ENCODE measurements around the gene PCSK6. TPM values are rescaled to one million over a fixed set of nuclear protein-coding genes. Genes with fewer than 3 reads are reported as not detected.
A peak's percentile ranks its signal among the peaks of the same experiment; 100 is the strongest.
"Not testable (repeated sequence)": the region's sequence is repeated elsewhere in the genome, so short reads cannot be mapped to it uniquely, and the experiment has no call there.

The PCSK6 gene
- total RNA-seq, 1 experiment from 2014 or later: 22.4 TPM

- no peak for DNase-seq (ENCODE audit: extremely low read depth, low read depth)
Measured at GRCh38 chr15:101303408-101303807, 186.1 kb downstream of the PCSK6 start.

GRCh38 chr15:101296418-101297405 is 192.8 kb downstream of the PCSK6 start:
- peak; percentile 73 for DNase-seq (ENCODE audit: extremely low read depth, low read depth)

GRCh38 chr15:101295607-101296161 is 193.8 kb downstream of the PCSK6 start:
- no peak for DNase-seq (ENCODE audit: extremely low read depth, low read depth)

- DNase-seq (ENCODE audit: extremely low read depth, low read depth): peak; percentile 89
Measured at GRCh38 chr15:101294731-101295606, 194.5 kb downstream of the PCSK6 start, which contains the start of gene SNRPA1. Gene SNRPA1 (minus strand): TSS chr15:101295248. CDS start chr15:101295178, 70 bp downstream.

GRCh38 chr15:101293122-101293521 is 196.4 kb downstream of the PCSK6 start:
- no peak for DNase-seq (ENCODE audit: extremely low read depth, low read depth)

- no peak for DNase-seq (ENCODE audit: extremely low read depth, low read depth)
Measured at GRCh38 chr15:101288905-101289513, 200.5 kb downstream of the PCSK6 start.

GRCh38 chr15:101287342-101287741 is 202.2 kb downstream of the PCSK6 start:
- DNase-seq (ENCODE audit: extremely low read depth, low read depth): not testable (repeated sequence)

GRCh38 chr15:101286471-101287114 is 202.9 kb downstream of the PCSK6 start:
- DNase-seq (ENCODE audit: extremely low read depth, low read depth): no peak

- DNase-seq (ENCODE audit: extremely low read depth, low read depth): no peak
Measured at GRCh38 chr15:101283931-101284330, 205.6 kb downstream of the PCSK6 start.

GRCh38 chr15:101280007-101280406 is 209.5 kb downstream of the PCSK6 start:
- no peak for DNase-seq (ENCODE audit: extremely low read depth, low read depth)

GRCh38 chr15:101277943-101278564 is 211.5 kb downstream of the PCSK6 start:
- DNase-seq (ENCODE audit: extremely low read depth, low read depth): no peak

GRCh38 chr15:101277038-101277822 is 212.3 kb downstream of the PCSK6 start, which contains the start of gene SELENOS:
Gene SELENOS (minus strand): TSS chr15:101277485. CDS start chr15:101277417, 68 bp downstream.
- DNase-seq (ENCODE audit: extremely low read depth, low read depth): peak; percentile 84

- no peak for DNase-seq (ENCODE audit: extremely low read depth, low read depth)
Measured at GRCh38 chr15:101276501-101277037, 212.9 kb downstream of the PCSK6 start.

- no peak for DNase-seq (ENCODE audit: extremely low read depth, low read depth)
Measured at GRCh38 chr15:101275018-101275417, 214.5 kb downstream of the PCSK6 start.

GRCh38 chr15:101273534-101273933 is 216.0 kb downstream of the PCSK6 start:
- no peak for DNase-seq (ENCODE audit: extremely low read depth, low read depth)

- no peak for DNase-seq (ENCODE audit: extremely low read depth, low read depth)
Measured at GRCh38 chr15:101272584-101272983, 216.9 kb downstream of the PCSK6 start.

- no peak for DNase-seq (ENCODE audit: extremely low read depth, low read depth)
Measured at GRCh38 chr15:101269479-101270223, 219.9 kb downstream of the PCSK6 start.

Data from NCI-H460 (cell line).